HCT116 (cell line): ENCODE measurements around the gene LILRB3.

Experiments used
- CTCF ChIP-seq, 3 experiments: fragments of 200-600 bp in 1 of 3; sonication (generic) in 1 of 3; IDR thresholded peaks in 2 of 3; conservative IDR thresholded peaks in 1 of 3; 2 replicates each; pipeline ENCODE4 v1.5.1; 2012 to 2017; ENCODE audit warnings: low read depth in 2 of 3, low read length in 2 of 3, antibody characterized with exemption in 1 of 3, borderline replicate concordance in 1 of 3, control low read depth in 1 of 3, mild to moderate bottlenecking in 1 of 3, mixed read lengths in 1 of 3, mixed run types in 1 of 3, moderate library complexity in 1 of 3; ENCODE audit not compliant: insufficient read depth in 1 of 3
- EZH2 ChIP-seq: fragments of 200-600 bp; sonication (generic); IDR thresholded peaks from 2 replicates; pipeline ENCODE4 v1.6.1; 2017; ENCODE audit warnings: antibody characterized with exemption, mixed run types
- EZH2phosphoT487 ChIP-seq: fragments of 200-600 bp; IDR thresholded peaks from 2 replicates; pipeline ENCODE4 v1.6.1; 2018; ENCODE audit warnings: antibody characterized with exemption, borderline replicate concordance
- JUND ChIP-seq: IDR thresholded peaks from 2 replicates; pipeline ENCODE4 v1.6.1; 2012
- MAX ChIP-seq: IDR thresholded peaks from 2 replicates; pipeline ENCODE4 v1.6.1; 2012
- POLR2A ChIP-seq: IDR thresholded peaks from 2 replicates; pipeline ENCODE4 v1.7.0; 2011; ENCODE audit warnings: borderline replicate concordance; ENCODE audit not compliant: insufficient read depth, insufficient read length; ENCODE audit errors: extremely low read depth
- POLR2AphosphoS5 ChIP-seq: IDR thresholded peaks from 2 replicates; pipeline ENCODE4 v1.6.1; 2011; ENCODE audit warnings: mild to moderate bottlenecking, low read depth, low read length, moderate library complexity
- RAD21 ChIP-seq: IDR thresholded peaks from 2 replicates; pipeline ENCODE4 v1.6.1; 2012; ENCODE audit warnings: low read depth, mild to moderate bottlenecking
- REST ChIP-seq: IDR thresholded peaks from 2 replicates; pipeline ENCODE4 v1.6.1; 2012; ENCODE audit warnings: low read depth
- SIN3A ChIP-seq: IDR thresholded peaks from 2 replicates; pipeline ENCODE4 v1.6.1; 2012; ENCODE audit warnings: low read depth
- SP1 ChIP-seq: IDR thresholded peaks from 2 replicates; pipeline ENCODE4 v1.6.1; 2012; ENCODE audit warnings: low read depth
- ZFX ChIP-seq: fragments of 450-650 bp; IDR thresholded peaks from 2 replicates; pipeline ENCODE4 v1.6.1; 2017

GRCh38 chr19:54203151-54203611 lies 19.6 kb downstream of the LILRB3 start:
- TF ChIP-seq ZFX (no peak), CTCF (IDR thresholded peaks at IDR 0.05 in 2 of 3, conservative IDR thresholded peaks at IDR 0.05 in 1 of 3; ENCODE audit: borderline replicate concordance in 1 of 3, insufficient read depth in 1 of 3, low read depth in 2 of 3, low read length in 2 of 3) (no peak), EZH2phosphoT487 (no peak), POLR2A (no peak), MAX (no peak), EZH2 (no peak), SIN3A (no peak), POLR2AphosphoS5 (no peak), JUND (no peak), REST (no peak), SP1 (no peak), RAD21 (no peak)
